GM18511 (cell line): ENCODE data around the gene EEPD1.

ENCODE experiments used
- ATAC-seq: cut with Tn5 transposase; IDR thresholded peaks from one replicate; pipeline ENCODE4 v1.9.1; 2021; ENCODE audit warnings: mild to moderate bottlenecking, moderate library complexity; ENCODE audit not compliant: unreplicated experiment

Gene EEPD1

GRCh38 chr7:36188906-36189305 is 35.9 kb downstream of the EEPD1 start:
- no peak for ATAC-seq

- no peak for ATAC-seq
Observed at GRCh38 chr7:36190447-36191291, 37.6 kb downstream of the EEPD1 start.

GRCh38 chr7:36191292-36191920 is 38.4 kb downstream of the EEPD1 start:
- ATAC-seq, result peak; percentile 32

GRCh38 chr7:36192053-36192824 is 39.2 kb downstream of the EEPD1 start:
- ATAC-seq, result peak; percentile 57

- no peak for ATAC-seq
Observed at GRCh38 chr7:36192877-36193276, 39.8 kb downstream of the EEPD1 start.

- ATAC-seq, result no peak
Observed at GRCh38 chr7:36198854-36199266, 45.8 kb downstream of the EEPD1 start.

- no peak for ATAC-seq
Observed at GRCh38 chr7:36199329-36199728, 46.3 kb downstream of the EEPD1 start.

- no peak for ATAC-seq
Observed at GRCh38 chr7:36201122-36201723, 48.2 kb downstream of the EEPD1 start.

GRCh38 chr7:36202398-36202797 is 49.3 kb downstream of the EEPD1 start:
- no peak for ATAC-seq

GRCh38 chr7:36203071-36203790 is 50.2 kb downstream of the EEPD1 start:
- no peak for ATAC-seq

- ATAC-seq, result no peak
Observed at GRCh38 chr7:36204044-36204663, 51.1 kb downstream of the EEPD1 start.

- no peak for ATAC-seq
Observed at GRCh38 chr7:36204929-36205635, 52.0 kb downstream of the EEPD1 start.

- no peak for ATAC-seq
Observed at GRCh38 chr7:36205803-36206202, 52.7 kb downstream of the EEPD1 start.

- no peak for ATAC-seq
Observed at GRCh38 chr7:36207451-36208291, 54.6 kb downstream of the EEPD1 start.

- ATAC-seq, result no peak
Observed at GRCh38 chr7:36208426-36208825, 55.4 kb downstream of the EEPD1 start.

GRCh38 chr7:36208997-36209813 is 56.2 kb downstream of the EEPD1 start:
- no peak for ATAC-seq

- ATAC-seq, result no peak
Observed at GRCh38 chr7:36209814-36210183, 56.7 kb downstream of the EEPD1 start.
